GM21390 (cell line): ENCODE measurements around the gene RCOR2.
"Not testable (repeated sequence)": the region's sequence is repeated elsewhere in the genome, so short reads cannot be mapped to it uniquely, and the experiment has no call there.

ENCODE experiments used
- ATAC-seq: cut with Tn5 transposase; IDR thresholded peaks from one replicate; pipeline ENCODE4 v1.9.1; 2021; ENCODE audit not compliant: unreplicated experiment

Gene RCOR2

DNA sequence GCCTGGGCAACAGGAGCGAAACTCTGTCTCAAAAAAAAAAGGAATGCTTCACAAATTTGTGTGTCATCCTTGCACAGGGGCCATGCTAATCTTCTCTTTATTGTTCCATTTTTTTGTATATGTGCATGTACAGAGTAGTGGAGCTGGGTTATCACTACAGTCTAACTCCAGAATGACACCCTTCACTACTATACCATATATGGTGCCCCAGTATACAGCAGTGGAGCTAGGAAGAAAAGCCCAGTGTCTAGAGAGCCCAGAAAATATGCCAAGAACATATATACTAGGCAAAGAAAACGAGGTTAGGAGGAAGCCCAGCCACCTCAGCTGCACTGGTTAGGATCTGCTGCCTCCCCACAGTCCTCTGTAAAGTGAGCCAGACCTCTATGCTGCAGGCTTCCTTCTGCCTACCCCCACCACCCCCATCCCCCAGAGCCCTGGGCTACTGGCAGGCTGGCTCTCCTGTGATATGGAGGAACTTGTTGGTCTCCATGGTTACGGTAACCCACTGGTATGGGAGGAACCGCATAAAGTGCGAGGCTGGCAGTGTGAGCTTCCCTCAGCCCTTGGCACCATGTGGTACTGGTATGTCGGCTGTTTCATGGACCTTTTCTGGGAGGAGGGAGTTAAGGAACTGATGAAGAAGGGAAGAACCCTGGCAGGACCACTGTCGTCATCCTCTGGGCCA, 34.3 kb downstream of the RCOR2 start:
- ATAC-seq, result no peak

- no peak for ATAC-seq
These were observed 36.6 kb downstream of the RCOR2 start for GRCh38 chr11:63880403-63880790.

GRCh38 chr11:63879598-63880402, 37.2 kb downstream of the RCOR2 start:
- ATAC-seq, result no peak

GRCh38 chr11:63877658-63878241, 39.2 kb downstream of the RCOR2 start:
- no peak for ATAC-seq

DNA sequence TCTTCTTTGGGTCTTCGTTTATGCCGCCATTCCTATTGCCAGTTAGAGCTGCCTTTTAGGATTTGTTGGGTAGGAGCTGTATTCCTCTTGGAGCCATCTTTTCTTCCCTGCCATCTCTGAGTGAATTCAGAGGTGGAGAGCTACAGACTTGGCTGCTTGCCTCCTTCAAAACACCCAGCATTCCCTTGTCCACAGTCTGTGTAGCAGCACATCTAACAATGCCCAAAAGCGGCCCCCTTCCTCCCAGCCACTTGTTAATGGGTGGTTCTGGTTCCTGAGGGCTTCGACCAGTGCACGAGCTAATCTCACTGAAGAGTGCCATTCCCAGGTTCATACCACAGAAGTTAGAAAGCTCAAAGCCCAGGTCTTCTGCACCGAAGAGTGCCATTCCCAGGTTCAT, 40.3 kb downstream of the RCOR2 start:
- no peak for ATAC-seq

DNA sequence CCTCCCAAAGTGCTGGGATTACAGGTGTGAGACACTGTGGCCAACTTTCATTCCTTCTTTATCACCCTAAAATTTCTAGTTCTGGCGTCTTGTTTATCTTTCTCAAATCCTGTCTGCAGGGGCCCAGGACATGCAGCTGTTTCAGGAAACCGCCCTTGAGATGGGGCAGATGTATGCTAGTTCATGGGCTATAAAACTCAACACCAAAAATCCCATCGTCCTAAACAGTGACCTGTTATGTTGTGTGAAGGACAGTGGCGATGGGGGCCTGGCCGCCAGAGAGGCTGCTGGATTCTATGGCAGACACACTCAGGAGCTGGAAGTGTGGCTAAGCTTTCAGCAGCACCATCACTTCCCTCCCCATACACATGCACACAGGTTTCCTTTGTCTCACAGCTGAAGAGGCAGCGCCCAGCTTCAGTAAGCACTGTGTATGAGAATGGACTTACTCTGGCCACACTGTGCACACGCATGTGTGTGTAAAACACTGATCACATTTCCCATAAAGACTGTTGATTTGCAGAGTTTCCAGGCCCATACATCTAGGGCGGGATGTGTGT, 41.4 kb downstream of the RCOR2 start:
- no peak for ATAC-seq

DNA sequence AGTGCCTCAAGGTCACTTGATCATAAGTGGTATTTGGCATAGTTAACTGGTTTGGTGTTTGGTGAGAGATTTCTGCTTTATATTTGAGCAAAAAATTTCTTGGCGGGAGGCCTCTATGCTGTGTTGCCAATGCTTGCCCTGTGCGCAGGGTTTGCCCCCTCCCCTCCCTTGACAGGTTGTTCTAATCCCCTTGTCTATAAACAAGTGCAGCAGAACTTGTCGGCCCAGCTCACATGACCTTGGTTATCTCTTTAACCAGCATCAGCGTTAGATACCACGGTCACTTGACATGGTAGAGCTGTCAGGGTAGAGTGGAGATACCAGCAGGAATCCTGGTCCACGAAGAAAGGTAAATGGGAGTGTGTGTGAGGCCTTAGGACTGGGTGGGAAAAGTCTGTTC, 42.5 kb downstream of the RCOR2 start:
- ATAC-seq, result no peak

DNA sequence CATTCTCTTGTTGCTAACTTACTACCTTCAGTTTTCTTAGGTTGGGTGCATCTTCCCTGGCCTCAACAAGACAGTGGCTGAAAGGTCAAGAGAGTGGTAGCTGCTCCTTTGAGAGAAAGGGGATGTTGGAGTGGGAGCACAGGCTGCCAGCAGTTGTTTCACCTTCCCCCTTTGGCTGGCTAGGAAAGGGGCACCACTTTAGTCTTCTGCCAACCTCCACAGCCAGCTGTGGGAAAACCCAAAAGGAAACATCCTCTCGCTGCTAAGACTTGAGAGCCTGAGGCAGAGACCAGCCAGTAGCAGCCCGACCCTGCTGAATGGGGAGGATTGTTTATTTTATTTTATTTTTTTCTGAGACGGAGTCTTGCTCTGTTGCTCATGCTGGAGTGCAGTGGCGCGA, 43.7 kb downstream of the RCOR2 start:
- no peak for ATAC-seq

- ATAC-seq, result no peak
These were observed 44.2 kb downstream of the RCOR2 start for GRCh38 chr11:63872800-63873197.

- ATAC-seq, result peak; percentile 92
These were observed 44.8 kb downstream of the RCOR2 start for GRCh38 chr11:63871962-63872799.

DNA sequence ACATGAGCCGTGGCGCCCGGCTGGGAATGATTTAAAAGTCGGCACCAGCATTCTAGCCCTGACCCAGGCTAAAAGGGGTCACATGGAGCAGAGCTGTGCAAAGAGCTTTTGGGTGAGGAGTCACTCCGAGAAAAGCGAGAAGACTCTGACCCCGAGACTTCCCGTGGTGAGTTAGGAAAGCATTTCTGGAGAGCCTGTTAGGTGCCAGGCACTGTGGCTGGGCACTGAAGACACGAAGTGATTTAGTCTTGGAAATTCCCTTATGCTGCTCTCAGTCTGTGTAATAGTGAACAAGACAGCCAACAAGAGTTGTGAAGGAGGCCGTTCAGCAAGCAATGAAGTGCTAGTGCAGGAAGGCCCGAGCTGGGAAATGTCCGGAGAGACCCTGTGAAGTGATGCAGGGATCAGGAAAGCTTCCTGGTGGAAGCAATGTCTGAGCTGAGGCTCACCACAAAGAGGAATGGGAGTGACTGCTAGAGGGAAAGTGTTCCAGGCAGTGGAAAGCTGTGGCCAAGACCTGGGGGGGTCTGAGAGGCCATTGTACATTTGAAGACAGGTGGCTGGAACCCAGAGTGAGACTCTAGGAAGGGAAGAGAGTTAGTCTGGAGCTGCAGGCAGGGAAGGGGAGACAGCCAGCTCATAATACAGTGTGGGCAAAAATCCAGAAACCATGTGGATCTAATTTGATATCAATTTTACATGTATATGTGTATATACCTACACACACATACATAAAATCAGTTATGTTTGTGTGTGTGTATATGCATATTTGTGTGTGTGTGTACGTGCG, 46.4 kb downstream of the RCOR2 start:
- no peak for ATAC-seq

GRCh38 chr11:63869683-63870082, 47.3 kb downstream of the RCOR2 start:
- ATAC-seq, result no peak

GRCh38 chr11:63869171-63869591, 47.8 kb downstream of the RCOR2 start:
- no peak for ATAC-seq

DNA sequence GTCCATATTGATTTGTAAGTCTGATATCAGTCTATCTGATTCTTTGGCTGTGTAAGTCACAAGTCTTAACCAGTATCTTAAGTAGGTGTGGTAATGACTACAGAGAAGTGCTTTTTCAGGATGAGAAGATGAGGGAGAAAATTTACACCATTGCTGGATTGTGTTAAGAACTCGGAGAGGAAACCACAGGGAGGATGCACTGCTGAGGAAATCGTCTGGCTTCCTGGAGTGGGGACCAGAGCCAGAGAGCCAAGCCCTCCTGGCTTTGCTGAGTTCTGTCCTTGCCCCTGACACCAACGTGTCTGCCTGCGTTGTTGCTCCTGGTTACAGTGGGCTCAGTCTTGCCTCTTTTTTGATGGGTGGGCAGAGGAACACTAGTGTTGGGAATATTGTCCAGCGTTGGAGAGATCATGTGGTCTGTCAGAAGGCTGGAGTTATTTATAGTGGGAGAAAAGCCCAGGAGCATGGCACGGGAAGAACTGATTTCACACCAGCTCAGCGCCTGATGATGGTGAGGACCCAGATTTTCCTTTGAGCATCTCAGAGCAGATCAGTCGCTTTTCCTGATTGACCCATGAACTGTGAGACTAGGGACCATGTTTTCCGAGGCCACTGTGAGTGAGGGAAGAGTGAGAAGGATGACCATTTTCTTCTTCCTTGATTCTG, 48.4 kb downstream of the RCOR2 start:
- ATAC-seq, result no peak

DNA sequence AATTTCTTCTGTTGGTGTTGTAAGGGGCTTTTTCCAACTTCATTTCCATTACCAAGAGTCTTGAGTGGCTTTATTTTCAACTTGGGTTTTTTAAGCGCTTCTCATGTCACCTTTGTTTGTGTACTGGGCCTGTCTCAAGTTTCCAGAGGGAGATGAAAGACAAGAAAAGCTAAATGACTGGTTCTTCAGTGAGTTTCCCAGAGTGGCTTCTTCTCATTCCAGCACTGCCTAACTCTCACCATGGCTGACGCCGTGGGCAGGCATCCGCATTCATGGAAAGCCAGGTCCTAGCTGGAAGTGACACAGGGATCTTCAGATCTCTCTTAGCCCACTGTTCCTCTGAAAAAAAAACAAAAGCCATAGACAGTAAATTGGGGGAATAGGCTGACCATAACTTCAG, 49.5 kb downstream of the RCOR2 start:
- no peak for ATAC-seq

DNA sequence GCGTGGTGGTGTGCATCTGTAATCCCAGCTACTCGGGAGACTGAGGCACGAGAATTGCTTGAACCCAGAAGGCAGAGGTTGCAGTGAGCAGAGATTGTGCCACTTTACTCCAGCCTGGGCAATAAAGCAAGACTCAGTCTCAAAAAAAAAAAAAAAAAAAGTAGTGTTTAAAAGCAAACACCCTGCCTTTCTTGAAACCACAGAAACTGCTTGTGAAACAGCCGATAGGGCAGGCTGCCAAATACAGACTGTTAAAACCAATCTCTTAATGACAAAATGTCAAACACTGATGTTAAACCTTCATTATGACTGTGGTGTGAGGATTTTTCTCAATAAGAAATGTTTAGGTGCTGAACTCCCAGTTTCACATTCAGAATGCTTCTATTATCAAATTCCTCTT, 50.8 kb downstream of the RCOR2 start:
- peak; percentile 65 for ATAC-seq

DNA sequence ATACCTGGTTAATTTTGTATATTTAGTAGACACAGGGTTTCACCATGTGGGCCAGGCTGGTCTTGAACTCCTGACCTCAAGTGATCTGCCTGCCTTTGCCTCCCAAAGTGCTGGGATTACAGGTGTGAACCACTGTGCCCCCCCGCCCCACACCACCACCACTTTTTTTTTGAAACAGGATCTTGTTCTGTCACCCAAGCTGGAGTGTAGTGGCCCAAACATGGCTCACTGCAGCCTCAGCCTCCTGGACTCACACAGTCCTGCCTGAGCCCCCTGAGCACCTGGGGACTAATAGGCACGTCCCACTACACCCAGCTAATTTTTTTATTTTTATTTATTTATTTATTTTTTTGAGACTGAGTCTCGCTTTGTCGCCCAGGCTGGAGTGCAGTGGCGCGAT, 53.3 kb downstream of the RCOR2 start:
- ATAC-seq, result not testable (repeated sequence)

GRCh38 chr11:63862923-63863322, 54.0 kb downstream of the RCOR2 start:
- no peak for ATAC-seq
